SK-N-SH (cell line): ENCODE results near the gene PSMB11.

Experiments
- JUND ChIP-seq: IDR thresholded peaks from 2 replicates; pipeline ENCODE4 v1.4.0; 2012
- MXI1 ChIP-seq: IDR thresholded peaks from 2 replicates; pipeline ENCODE4 v1.6.1; 2012; ENCODE audit warnings: mild to moderate bottlenecking, low read depth, low read length, improper control_type of control experiment
- TAF1 ChIP-seq: IDR thresholded peaks from 2 replicates; pipeline ENCODE4 v1.6.1; 2012; ENCODE audit warnings: low read depth, mild to moderate bottlenecking, low read length, moderate library complexity, borderline replicate concordance
- YY1 ChIP-seq: IDR thresholded peaks from 2 replicates; pipeline ENCODE4 v1.4.0; 2012; ENCODE audit warnings: low read depth, mild to moderate bottlenecking
- TF ChIP-seq, protein P1 (sequence below): fragments of 200-600 bp; sonication (generic); IDR thresholded peaks from 2 replicates; pipeline ENCODE4 v1.6.1; 2017; ENCODE audit warnings: antibody characterized with exemption, mild to moderate bottlenecking, moderate library complexity

DNA sequence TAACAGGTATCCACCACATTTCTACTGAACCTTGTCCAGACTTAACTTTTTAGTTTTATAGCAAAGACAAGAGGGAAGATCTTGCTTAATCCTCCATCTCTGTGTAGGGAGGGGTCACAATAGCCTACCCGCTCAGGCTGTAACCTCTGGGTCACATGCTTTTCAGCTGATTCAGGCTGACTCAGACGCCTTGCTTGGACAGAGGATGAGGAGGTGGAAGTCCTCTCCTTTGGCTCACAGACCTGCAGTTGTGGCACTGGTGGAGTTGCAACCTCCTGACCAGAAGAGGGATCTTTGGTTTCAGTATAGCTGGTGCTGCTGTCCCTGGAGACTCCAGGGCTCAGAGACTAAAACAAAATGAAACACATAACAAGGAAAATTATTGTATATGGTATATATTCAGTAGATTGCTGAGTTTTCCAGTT is 36.7 kb downstream of the PSMB11 start:
- no peak for TF ChIP-seq TAF1
- no peak for TF ChIP-seq YY1
- TF ChIP-seq JUND: peak; percentile 78
- TF ChIP-seq, protein P1, sequence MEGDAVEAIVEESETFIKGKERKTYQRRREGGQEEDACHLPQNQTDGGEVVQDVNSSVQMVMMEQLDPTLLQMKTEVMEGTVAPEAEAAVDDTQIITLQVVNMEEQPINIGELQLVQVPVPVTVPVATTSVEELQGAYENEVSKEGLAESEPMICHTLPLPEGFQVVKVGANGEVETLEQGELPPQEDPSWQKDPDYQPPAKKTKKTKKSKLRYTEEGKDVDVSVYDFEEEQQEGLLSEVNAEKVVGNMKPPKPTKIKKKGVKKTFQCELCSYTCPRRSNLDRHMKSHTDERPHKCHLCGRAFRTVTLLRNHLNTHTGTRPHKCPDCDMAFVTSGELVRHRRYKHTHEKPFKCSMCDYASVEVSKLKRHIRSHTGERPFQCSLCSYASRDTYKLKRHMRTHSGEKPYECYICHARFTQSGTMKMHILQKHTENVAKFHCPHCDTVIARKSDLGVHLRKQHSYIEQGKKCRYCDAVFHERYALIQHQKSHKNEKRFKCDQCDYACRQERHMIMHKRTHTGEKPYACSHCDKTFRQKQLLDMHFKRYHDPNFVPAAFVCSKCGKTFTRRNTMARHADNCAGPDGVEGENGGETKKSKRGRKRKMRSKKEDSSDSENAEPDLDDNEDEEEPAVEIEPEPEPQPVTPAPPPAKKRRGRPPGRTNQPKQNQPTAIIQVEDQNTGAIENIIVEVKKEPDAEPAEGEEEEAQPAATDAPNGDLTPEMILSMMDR: peak; percentile 9; the same call in 1 of the 2 replicates
- no peak for TF ChIP-seq MXI1
